Measurements from ENCODE around the gene S100A7A.

- TF ChIP-seq CTCF (IDR thresholded peaks at IDR 0.05; ENCODE audit: low read depth, low read length, poor library complexity, severe bottlenecking): no peak
- TF ChIP-seq EZH2phosphoT487 (IDR thresholded peaks at IDR 0.05; ENCODE audit: borderline replicate concordance, low read length): no peak
These were observed 31.3 kb downstream of the S100A7A start for GRCh38 chr1:153447498-153448170.
